ENCODE data around the gene CIB2.

CIB2 gene

DNA sequence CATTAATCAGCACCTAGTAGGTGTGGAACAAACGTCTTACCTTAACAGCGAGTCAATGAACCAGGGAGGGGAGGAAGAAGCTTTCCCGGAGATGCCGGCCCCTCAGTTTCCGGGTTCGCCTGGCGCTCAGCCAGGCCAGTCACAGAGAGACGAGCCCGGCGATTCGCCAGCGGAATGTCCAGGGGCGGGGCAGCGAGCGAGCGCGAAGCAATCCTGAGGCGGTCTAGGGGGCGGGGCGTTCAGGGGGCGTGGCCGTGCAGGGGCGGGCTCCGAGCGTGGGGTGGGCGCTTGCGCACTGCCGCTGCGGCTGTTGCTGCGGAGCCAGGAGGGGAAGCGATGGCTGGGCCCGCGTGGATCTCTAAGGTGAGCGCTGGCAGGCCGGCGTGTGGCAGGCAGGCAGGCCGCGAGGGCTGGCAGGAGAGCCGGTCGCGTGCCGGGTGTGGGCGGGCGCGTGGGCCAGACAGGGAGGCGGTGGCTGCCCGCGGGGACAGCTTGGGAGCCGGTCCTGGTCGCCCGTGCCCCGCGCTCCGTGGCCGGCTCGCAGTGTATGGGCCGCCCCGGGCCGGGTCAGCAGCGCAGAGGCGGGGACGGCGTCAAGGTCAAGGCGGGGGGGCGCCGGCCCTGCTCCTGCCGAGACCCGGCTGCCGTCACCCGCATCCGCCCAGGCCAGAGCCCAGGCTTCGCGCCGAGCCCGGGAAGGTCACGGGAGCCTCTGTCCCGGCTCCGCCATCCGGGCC is 18.0 kb upstream of the CIB2 start, which contains the start of gene IDH3A:
TSS of gene IDH3A (plus strand) at position 295 of the 737 bp plus-strand sequence. CDS start at position 337, 42 bp downstream.
- peak; percentile 69 for DNase-seq

DNA sequence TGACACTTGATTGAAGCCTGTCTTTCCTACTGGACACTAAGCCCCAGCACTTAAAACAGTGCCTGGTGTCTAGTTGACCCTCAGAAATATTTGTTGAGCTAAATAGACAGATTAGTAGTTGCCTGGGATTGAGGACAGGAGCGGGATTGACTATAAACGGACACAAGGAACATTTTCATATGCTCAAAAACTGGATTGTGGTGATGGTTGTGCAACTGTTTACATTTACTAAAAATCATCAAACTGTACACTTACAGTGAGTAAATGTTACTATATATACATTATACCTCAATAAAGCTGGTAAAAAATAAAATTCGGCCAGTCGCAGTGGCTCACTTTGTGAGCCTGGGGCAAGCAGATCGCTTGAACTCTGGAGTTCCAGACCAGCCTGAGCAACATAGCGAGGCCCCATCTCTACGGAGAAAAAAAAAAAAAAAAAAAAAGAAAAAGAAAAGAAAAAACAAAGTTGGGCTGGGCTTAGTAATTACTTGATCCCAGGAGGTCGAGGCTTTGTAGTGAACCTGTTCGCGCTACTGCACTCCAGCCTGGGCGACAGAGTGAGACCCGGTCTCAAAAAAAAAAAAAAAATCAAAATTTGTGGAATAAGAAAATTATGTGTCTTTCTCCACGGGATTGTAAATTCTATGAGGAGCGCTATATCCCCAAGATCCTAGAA is 17.3 kb upstream of the CIB2 start:
- DNase-seq, result no peak

DNA sequence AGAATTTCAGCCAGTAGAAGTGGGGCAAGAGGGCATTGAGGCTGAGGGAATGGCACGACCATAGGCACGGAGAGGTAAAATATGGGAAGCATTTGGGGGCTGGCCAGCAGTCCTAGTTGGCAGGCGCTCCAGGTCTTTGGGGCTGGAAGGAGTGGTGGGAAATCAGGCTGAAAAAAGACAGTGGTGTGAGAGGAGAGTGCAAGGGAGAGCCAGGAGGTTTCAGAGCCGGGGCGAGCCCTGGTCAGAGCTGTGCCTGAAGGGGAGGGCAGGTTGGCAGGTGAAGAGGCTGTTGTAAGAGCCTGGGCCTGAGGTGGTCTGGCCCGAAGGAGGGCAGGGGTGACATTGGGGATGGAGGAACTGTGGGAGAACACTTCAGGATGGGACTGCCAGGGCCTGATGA is 16.3 kb upstream of the CIB2 start:
- no peak for DNase-seq

GRCh38 chr15:78146425-78147154 is 15.3 kb upstream of the CIB2 start:
- no peak for DNase-seq

DNA sequence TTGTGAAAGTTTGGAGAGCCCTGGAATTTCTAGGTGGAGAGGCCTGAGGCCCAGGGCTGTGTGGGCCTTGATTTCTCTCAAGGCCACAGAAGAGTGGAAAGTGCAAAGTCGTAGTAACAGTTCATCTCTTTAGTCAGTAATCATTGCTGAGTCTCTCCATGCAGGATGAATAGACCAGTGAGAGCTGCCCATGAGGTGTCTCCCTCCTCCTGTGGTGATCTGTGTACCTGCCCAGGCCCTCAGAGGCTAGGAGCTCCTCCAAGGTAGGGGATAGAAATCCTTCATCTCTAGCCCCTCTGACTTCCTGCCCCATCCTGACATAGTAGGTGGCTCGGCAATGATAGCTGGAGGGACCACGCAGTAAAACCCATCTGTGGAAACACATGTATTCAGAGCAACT is 11.1 kb upstream of the CIB2 start:
- no peak for DNase-seq

DNA sequence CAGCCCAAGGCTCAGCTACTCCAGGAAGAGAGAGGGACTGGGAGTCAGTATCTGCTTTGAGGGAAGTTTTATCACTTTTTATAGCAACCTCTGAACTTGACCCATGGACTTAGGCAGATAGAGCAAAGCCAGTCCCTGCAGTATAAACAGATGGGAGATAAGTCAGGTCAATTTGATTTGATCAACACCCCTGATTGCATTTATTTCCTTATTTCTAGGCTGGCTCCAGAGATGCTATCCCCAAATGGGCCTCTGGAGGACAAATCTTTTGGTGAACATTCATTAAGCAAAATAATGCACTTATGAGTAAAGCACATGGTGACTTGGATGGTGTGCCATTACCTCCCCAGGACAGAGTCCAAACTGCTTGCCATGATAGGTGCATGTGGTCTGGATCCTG is 9.0 kb upstream of the CIB2 start:
- DNase-seq, result no peak

DNA sequence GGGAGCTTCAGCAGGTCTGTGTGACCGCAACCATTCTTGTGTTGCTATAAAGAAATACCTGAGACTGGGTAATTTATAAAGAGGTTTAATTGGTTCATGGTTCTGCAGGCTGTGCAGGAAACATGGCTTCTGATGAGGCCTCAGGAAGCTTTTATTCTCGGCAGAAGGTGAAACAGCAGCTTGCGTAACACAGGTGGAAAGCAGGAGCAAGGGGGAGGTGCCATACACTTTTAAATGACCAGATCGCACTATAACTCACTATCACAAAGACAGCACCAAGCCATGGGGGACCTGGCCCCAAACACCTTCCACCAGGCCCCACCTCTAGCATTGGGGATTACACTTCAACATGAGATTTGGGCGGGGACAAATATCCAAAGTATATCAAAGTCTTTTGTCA is 8.3 kb upstream of the CIB2 start:
- DNase-seq, result no peak

GRCh38 chr15:78133801-78134200 is 2.6 kb upstream of the CIB2 start:
- DNase-seq, result no peak

DNA sequence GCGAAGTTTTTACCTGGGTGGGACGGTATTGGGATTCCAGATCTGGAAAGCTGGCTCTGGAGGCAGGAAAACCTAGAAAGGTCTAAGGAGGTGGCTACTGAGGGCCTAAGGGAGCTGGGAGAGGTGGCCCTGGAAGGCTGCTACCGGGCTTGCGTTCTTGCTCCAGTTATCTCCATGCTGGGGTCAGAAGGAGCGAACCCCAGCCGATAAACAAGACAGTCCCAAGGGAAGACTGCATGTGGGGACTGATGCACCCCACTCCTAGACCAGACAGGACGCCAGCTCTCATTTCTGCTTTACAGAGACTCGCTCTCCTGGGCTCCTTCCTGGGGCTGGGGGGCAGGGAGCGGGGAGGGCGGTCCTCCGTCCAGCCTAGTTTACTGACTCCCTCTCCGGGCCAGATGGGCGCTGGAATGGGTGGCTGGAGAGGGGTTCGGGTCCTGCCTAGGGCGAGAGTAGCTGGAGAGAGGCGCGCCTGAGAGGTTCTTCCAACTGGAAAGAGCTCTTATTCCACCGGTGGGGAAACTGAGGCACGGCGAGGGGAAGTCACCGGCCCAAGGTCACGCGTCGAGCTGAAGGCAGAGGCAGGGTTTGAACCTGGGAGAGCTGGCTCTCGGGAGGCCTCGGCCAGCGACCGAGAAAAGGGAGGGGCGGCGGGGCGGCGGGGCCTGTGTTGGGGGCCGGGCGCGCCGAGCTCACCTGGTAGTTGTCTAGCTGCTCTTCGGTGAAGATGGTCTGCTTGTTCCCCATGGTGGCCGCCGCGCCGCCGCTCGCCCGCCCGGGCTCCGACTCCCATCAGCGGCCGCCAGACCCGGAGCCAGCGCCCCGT is 565 bp downstream of the CIB2 start:
- DNase-seq, result no peak

- DNase-seq, result no peak
These were observed 1.4 kb downstream of the CIB2 start for GRCh38 chr15:78129751-78130287.

GRCh38 chr15:78129077-78129750 is 2.0 kb downstream of the CIB2 start:
- DNase-seq, result no peak

- peak; percentile 15 for DNase-seq
These were observed 3.4 kb downstream of the CIB2 start for GRCh38 chr15:78127882-78128281.

DNA sequence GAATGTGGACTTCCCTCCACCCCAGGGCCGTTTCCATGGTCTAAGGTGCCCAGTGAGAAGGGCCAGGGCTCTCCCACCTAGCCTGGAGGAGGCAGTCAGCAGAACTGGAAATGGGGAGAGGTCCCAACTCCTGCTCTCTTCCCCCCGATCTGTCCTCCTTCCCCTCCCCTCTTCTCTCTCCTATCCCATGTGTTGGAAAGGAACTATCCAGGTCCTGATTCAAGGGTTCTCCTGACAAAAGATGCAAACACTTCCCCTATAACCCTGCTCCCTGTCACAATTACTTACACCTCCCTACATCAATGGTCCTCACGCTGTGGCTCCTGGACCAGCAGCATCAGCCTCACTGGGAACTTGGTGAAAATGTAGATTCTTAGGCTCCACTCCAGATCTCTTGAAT is 6.0 kb downstream of the CIB2 start:
- no peak for DNase-seq

GRCh38 chr15:78120523-78120922 is 10.7 kb downstream of the CIB2 start:
- DNase-seq, result no peak

DNA sequence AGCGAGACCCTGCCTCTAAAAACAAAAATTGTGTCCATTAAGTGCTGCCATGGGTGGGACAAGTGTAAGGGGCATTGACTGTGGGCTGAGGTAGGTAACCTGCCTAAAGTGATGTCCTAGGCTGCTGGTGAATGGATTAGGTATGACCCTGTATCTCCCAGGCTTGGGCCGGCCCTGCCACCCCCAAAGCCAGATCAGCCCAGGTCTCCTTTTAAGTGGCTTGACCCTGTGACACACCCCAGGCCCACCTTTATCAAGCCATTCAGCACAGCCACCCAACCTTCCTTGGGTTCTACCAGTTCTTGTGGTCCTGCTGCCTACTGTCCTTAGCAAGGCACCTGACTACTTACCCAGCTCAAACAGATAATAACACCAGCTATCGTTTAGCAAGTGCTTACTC is 18.7 kb downstream of the CIB2 start:
- no peak for DNase-seq

- DNase-seq, result no peak
These were observed 19.5 kb downstream of the CIB2 start for GRCh38 chr15:78111788-78112187.

- no peak for DNase-seq
These were observed 20.2 kb downstream of the CIB2 start for GRCh38 chr15:78110916-78111475.

DNA sequence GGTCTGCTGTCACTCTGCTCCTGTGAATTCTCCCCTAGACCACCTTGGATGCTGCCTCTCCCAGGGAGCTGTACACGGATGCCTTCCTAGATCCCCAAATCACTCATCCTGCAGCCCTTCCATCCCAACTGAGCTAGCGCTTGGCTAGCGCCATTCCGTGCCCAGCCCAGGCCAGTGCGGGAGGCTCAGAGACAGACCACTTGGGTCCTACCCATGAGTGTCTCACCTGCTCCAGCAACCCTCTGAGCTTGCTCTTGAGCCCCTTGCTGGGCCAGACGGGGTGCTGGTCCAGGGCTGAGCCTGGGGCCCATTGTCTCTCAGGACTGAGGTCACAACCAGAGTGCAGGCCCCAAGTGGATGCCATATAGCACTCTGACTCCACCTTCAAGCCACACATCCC is 21.1 kb downstream of the CIB2 start:
- DNase-seq, result no peak

DNA sequence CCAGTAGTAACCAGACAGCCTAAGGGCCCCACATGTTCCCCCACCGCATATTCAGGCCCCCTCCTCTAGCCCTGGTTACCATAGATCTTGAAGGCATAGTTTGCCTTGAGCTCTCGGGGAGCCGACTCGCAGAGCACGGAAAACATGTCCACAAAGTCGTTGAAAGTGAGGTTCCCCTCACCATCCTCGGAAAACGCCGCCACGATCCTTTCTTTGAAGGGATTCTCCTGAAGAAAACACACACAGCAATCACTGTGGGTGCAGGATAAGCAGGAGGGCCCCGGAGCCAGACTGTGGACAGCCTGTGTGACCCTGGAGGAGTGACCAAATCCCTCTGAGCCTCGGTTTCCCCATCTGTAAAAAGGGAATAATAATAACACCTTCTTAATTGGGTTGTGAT is 22.1 kb downstream of the CIB2 start:
- no peak for DNase-seq

- peak; percentile 26 for DNase-seq
These were observed 22.8 kb downstream of the CIB2 start for GRCh38 chr15:78108300-78109084.

- no peak for DNase-seq
These were observed 23.8 kb downstream of the CIB2 start for GRCh38 chr15:78107471-78107870.

Measured in DMS153 (cell line).